ENCODE measurements around the gene CXCL9.

The CXCL9 gene

GRCh38 chr4:76035799-76036380, 28.6 kb upstream of the CXCL9 start, which contains the start of gene CXCL11:
Gene CXCL11 (minus strand): TSS chr4:76036070. CDS start chr4:76035987, 83 bp downstream.
- no peaks in the 10 kb centered on the region for H3K27me3 ChIP-seq
- H3K4me2 ChIP-seq: no peak within 1 kb of the TSS
- TF ChIP-seq Cebpa-rat (IDR thresholded peaks at IDR 0.05): no peak
- no peaks in the 10 kb centered on the region for H4K20me1 ChIP-seq
- H3K4me1 ChIP-seq: no peaks in the 10 kb centered on the region
- H3K9me3 ChIP-seq: no peaks in the 10 kb centered on the region
- no peak within 1 kb of the TSS for H3K27ac ChIP-seq
- no peak within 1 kb of the TSS for H3K4me3 ChIP-seq
- no peak within 1 kb of the TSS for H3K9ac ChIP-seq
- no peaks in the 10 kb centered on the region for H3K36me3 ChIP-seq

GRCh38 chr4:76035141-76035540, 27.8 kb upstream of the CXCL9 start:
- Histone ChIP-seq H3K27me3 (no peaks in the 10 kb centered on the region), H3K4me3 (no peak overlapping the region), H3K9me3 (no peaks in the 10 kb centered on the region), H3K9ac (no peak overlapping the region), H3K27ac (no peak overlapping the region), H4K20me1 (no peaks in the 10 kb centered on the region), H3K4me1 (no peaks in the 10 kb centered on the region), H3K4me2 (no peak overlapping the region), H3K36me3 (no peaks in the 10 kb centered on the region)
- no peak for TF ChIP-seq Cebpa-rat (IDR thresholded peaks at IDR 0.05)

GRCh38 chr4:76029300-76029699, 22.0 kb upstream of the CXCL9 start:
- no peak overlapping the region for H3K4me2 ChIP-seq

DNA sequence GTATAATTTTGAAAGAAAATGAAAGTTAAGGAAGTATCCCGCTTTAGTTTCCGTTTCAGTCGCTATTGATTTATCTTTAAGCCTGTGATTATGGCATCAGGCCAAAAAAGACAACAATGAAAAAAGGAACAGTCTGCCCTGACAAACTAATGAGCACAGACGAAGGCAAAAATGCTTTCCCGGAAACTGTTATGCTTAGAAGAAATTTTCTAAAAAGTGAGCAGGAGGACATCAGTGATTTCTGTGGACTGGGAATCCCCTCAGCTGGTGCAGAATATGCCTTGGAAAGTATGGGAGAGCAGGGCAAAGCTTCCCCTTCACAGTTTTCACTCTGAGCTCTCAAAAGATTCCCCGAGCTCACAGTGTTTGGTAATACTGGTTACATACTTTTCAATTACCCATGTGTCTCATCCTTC, 21.0 kb upstream of the CXCL9 start:
- Histone ChIP-seq H3K4me3 (no peak overlapping the region), H3K27ac (no peak overlapping the region), H3K4me2 (peak overlapping the region; percentile 52), H3K9me3 (no peaks in the 10 kb centered on the region), H4K20me1 (no peaks in the 10 kb centered on the region), H3K9ac (no peak overlapping the region), H3K27me3 (no peaks in the 10 kb centered on the region), H3K4me1 (peaks cover 8% of the 10 kb centered on the region), H3K36me3 (no peaks in the 10 kb centered on the region)
- TF ChIP-seq Cebpa-rat (IDR thresholded peaks at IDR 0.05): no peak

More at GRCh38 chr4:76029300-76029699, 22.0 kb upstream of the CXCL9 start:
- Histone ChIP-seq H3K9ac (no peak overlapping the region), H3K4me1 (peaks cover 8% of the 10 kb centered on the region), H3K9me3 (no peaks in the 10 kb centered on the region), H3K4me3 (no peak overlapping the region), H3K36me3 (no peaks in the 10 kb centered on the region), H3K27me3 (no peaks in the 10 kb centered on the region), H3K27ac (no peak overlapping the region), H4K20me1 (no peaks in the 10 kb centered on the region)
- no peak for TF ChIP-seq Cebpa-rat (IDR thresholded peaks at IDR 0.05)

GRCh38 chr4:76024065-76024464, 16.8 kb upstream of the CXCL9 start:
- Histone ChIP-seq H4K20me1 (no peaks in the 10 kb centered on the region), H3K27ac (no peak overlapping the region), H3K4me3 (no peak overlapping the region), H3K4me1 (peaks cover 8% of the 10 kb centered on the region), H3K9ac (no peak overlapping the region), H3K27me3 (no peaks in the 10 kb centered on the region), H3K36me3 (no peaks in the 10 kb centered on the region), H3K4me2 (no peak overlapping the region), H3K9me3 (no peaks in the 10 kb centered on the region)
- TF ChIP-seq Cebpa-rat (IDR thresholded peaks at IDR 0.05): no peak

GRCh38 chr4:76023389-76023788, 16.1 kb upstream of the CXCL9 start, which contains the start of gene CXCL10:
Gene CXCL10 (minus strand): TSS chr4:76023497. CDS start chr4:76023431, 66 bp downstream.
- Histone ChIP-seq H3K27me3 (no peaks in the 10 kb centered on the region), H4K20me1 (no peaks in the 10 kb centered on the region), H3K36me3 (no peaks in the 10 kb centered on the region), H3K27ac (no peak within 1 kb of the TSS), H3K4me3 (no peak within 1 kb of the TSS), H3K4me2 (no peak within 1 kb of the TSS), H3K9ac (no peak within 1 kb of the TSS), H3K4me1 (peaks cover 4% of the 10 kb centered on the region), H3K9me3 (no peaks in the 10 kb centered on the region)
- no peak for TF ChIP-seq Cebpa-rat (IDR thresholded peaks at IDR 0.05)

DNA sequence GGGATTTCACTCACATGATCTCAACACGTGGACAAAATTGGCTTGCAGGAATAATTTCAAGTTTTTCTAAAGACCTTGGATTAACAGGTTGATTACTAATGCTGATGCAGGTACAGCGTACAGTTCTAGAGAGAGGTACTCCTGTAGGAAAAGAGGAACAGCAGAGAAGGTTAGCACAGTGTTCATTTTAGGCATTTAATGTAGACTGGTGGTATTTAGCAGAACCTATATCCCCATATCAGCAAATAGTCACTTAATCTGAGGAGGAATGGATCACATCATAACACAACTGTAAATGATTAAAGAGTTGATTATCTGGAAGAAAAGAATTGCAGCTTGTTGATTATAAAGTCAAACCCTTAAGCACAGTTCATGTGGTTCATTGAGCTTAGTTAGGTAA, 15.4 kb upstream of the CXCL9 start:
- Histone ChIP-seq H3K9ac (no peak overlapping the region), H3K27ac (no peak overlapping the region), H3K36me3 (no peaks in the 10 kb centered on the region), H3K9me3 (no peaks in the 10 kb centered on the region), H4K20me1 (no peaks in the 10 kb centered on the region), H3K4me2 (no peak overlapping the region), H3K27me3 (no peaks in the 10 kb centered on the region), H3K4me3 (no peak overlapping the region), H3K4me1 (no peaks in the 10 kb centered on the region)
- no peak for TF ChIP-seq Cebpa-rat (IDR thresholded peaks at IDR 0.05)

DNA sequence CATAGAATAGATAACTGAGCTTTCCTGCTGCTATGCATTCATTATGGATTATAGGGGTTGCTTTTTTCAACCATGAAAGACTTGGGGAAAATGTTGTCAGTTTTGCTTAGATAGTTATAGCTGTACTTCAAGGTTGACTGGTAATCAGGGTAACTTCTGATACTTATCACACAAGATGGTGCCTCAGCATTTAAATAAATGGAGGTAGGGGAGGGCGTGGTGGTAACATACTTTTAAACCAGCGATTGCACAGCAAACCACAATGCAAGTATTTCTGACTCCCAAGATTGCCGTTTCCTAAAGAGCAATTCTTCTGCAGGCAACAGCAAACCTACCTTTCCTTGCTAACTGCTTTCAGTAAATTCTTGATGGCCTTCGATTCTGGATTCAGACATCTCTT, 14.7 kb upstream of the CXCL9 start:
- Histone ChIP-seq H4K20me1 (no peaks in the 10 kb centered on the region), H3K9ac (no peak overlapping the region), H3K27me3 (no peaks in the 10 kb centered on the region), H3K4me1 (no peaks in the 10 kb centered on the region), H3K36me3 (no peaks in the 10 kb centered on the region), H3K4me2 (no peak overlapping the region), H3K9me3 (no peaks in the 10 kb centered on the region), H3K27ac (no peak overlapping the region), H3K4me3 (no peak overlapping the region)
- no peak for TF ChIP-seq Cebpa-rat (IDR thresholded peaks at IDR 0.05)

DNA sequence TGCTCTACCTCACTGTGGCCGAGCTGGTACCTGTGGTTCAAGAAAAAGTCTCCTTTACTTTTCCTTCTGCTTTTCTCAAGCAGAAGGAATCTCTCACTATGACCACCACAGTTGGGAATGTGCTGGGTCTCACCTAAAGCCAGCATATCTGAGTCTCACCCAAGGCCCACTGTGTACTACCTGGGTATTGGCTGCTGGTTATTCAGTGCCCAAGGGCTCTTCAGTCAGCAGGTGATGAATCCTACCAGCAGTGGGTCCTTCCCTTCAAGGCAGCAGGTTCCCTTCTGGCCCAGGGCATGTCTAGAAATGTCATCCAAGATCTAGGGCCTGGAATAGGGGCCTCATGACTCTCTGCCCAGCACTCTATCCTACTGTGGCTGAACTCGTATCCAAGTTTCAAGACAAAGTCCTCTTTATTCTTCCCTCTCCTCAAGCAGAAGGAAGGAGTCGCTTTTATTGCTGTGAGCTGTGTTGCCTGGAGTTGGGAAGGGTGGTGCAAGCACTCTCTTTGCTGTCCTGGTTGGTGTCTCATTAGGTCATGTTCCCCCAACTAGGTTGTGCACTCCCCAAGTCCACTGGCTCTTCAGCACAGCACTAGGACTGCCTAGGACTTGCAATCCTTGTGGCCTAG, 9.9 kb upstream of the CXCL9 start:
- Histone ChIP-seq H3K9me3 (no peaks in the 10 kb centered on the region), H4K20me1 (no peaks in the 10 kb centered on the region), H3K9ac (no peak overlapping the region), H3K27ac (no peak overlapping the region), H3K36me3 (no peaks in the 10 kb centered on the region), H3K4me1 (0 out of 2 replicates have a peak, but pooled peaks cover 8% of the 10 kb centered on the region), H3K4me2 (no peak overlapping the region), H3K27me3 (no peaks in the 10 kb centered on the region), H3K4me3 (no peak overlapping the region)
- no peak for TF ChIP-seq Cebpa-rat (IDR thresholded peaks at IDR 0.05)

- no peak overlapping the region for H3K9ac ChIP-seq
- H3K27ac ChIP-seq: no peak overlapping the region
- H3K27me3 ChIP-seq: no peaks in the 10 kb centered on the region
- no peak overlapping the region for H3K4me2 ChIP-seq
- no peak for TF ChIP-seq Cebpa-rat (IDR thresholded peaks at IDR 0.05)
- H4K20me1 ChIP-seq: no peaks in the 10 kb centered on the region
- 0 out of 2 replicates have a peak, but pooled peaks cover 8% of the 10 kb centered on the region for H3K4me1 ChIP-seq
- H3K9me3 ChIP-seq: no peaks in the 10 kb centered on the region
- H3K36me3 ChIP-seq: no peaks in the 10 kb centered on the region
- no peak overlapping the region for H3K4me3 ChIP-seq
Observed at GRCh38 chr4:76016393-76016792, 9.1 kb upstream of the CXCL9 start.

Measured in BLaER1 (cell line).